ENCODE data around the gene OPTC.

The OPTC gene

GRCh38 chr1:203548892-203549291, 54.9 kb downstream of the OPTC start:
- no peak for TF ChIP-seq CTCF (IDR thresholded peaks at IDR 0.05; ENCODE audit: low read length, missing control alignments)
- H3K4me3 ChIP-seq (replicated peaks; ENCODE audit: low read depth, low read length) = no peak overlapping the region
- DNase-seq (ENCODE audit: low read depth) = peak; percentile 47

GRCh38 chr1:203549309-203549708, 55.4 kb downstream of the OPTC start:
- no peak for DNase-seq (ENCODE audit: low read depth)
- no peak overlapping the region for H3K4me3 ChIP-seq (replicated peaks; ENCODE audit: low read depth, low read length)
- no peak for TF ChIP-seq CTCF (IDR thresholded peaks at IDR 0.05; ENCODE audit: low read length, missing control alignments)

GRCh38 chr1:203550846-203551245, 56.9 kb downstream of the OPTC start:
- no peak for TF ChIP-seq CTCF (IDR thresholded peaks at IDR 0.05; ENCODE audit: low read length, missing control alignments)
- H3K4me3 ChIP-seq (replicated peaks; ENCODE audit: low read depth, low read length) = no peak overlapping the region
- no peak for DNase-seq (ENCODE audit: low read depth)

- TF ChIP-seq CTCF (IDR thresholded peaks at IDR 0.05; ENCODE audit: low read length, missing control alignments) = no peak
- H3K4me3 ChIP-seq (replicated peaks; ENCODE audit: low read depth, low read length) = no peak overlapping the region
- DNase-seq (ENCODE audit: low read depth) = peak; percentile 69
Observed at GRCh38 chr1:203551550-203551949, 57.6 kb downstream of the OPTC start.

- TF ChIP-seq CTCF (IDR thresholded peaks at IDR 0.05; ENCODE audit: low read length, missing control alignments) = no peak
- no peak for DNase-seq (ENCODE audit: low read depth)
- no peak overlapping the region for H3K4me3 ChIP-seq (replicated peaks; ENCODE audit: low read depth, low read length)
Observed at GRCh38 chr1:203553496-203553895, 59.5 kb downstream of the OPTC start.

- no peak for DNase-seq (ENCODE audit: low read depth)
- TF ChIP-seq CTCF (IDR thresholded peaks at IDR 0.05; ENCODE audit: low read length, missing control alignments) = no peak
- H3K4me3 ChIP-seq (replicated peaks; ENCODE audit: low read depth, low read length) = no peak overlapping the region
Observed at GRCh38 chr1:203554071-203554470, 60.1 kb downstream of the OPTC start.

GRCh38 chr1:203555076-203555475, 61.1 kb downstream of the OPTC start:
- no peak for TF ChIP-seq CTCF (IDR thresholded peaks at IDR 0.05; ENCODE audit: low read length, missing control alignments)
- no peak overlapping the region for H3K4me3 ChIP-seq (replicated peaks; ENCODE audit: low read depth, low read length)
- DNase-seq (ENCODE audit: low read depth) = no peak

Measured in fibroblast of pulmonary artery (primary cell).